Pancreas (tissue), 10 donors: Measurements from ENCODE around the gene FN1. TPM values are rescaled to one million over a fixed set of nuclear protein-coding genes. Genes with fewer than 3 reads are reported as not detected.
A peak's percentile ranks its signal among the peaks of the same experiment; 100 is the strongest.

Experiments used
- ATAC-seq, 4 donors: fragments of 200-7000 bp; cut with Tn5 transposase; one replicate each; pipeline versions ENCODE4 v1.8.0 to v1.9.1; 2020; ENCODE audit warnings: mild to moderate bottlenecking in 4 of 4, moderate library complexity in 4 of 4
- DNase-seq, 6 donors: peaks; one replicate each; pipeline ENCODE4 v3.0.0-alpha.2; 2020
- FAIRE-seq: peaks from 2 replicates; lab custom pipeline; 2012; peaks lifted over from hg19 to GRCh38; lab: Jason Lieb, UNC
- H3K27ac ChIP-seq, 4 donors: fragments of 200-600 bp; sonication (generic); 1 replicate in 3 of 4; 2 replicates in 1 of 4; pipeline versions ENCODE4 v1.5.0 to v1.8.0; 2020
- H3K27me3 ChIP-seq, 4 donors: fragments of 200-600 bp; one replicate each; pipeline ENCODE4 v1.8.0; 2021
- H3K36me3 ChIP-seq, 3 donors: fragments of 200-600 bp; sonication (generic) in 1 of 3; one replicate each; pipeline versions ENCODE4 v1.5.0 to v1.8.0; 2020 to 2021
- H3K4me1 ChIP-seq, 3 donors: fragments of 200-600 bp; one replicate each; pipeline ENCODE4 v1.8.0; 2021
- H3K4me3 ChIP-seq, 4 donors: fragments of 200-600 bp; sonication (generic) in 2 of 4; one replicate each; pipeline versions ENCODE4 v1.5.0 to v1.8.0; 2020 to 2021
- H3K9me3 ChIP-seq, 4 donors: fragments of 200-600 bp; one replicate each; pipeline ENCODE4 v1.8.0; 2021
- WGBS, 2 donors: extraction: QIAGEN DNeasy Blood & Tissue Kit; methylation state at CpG; one replicate each; pipeline ENCODE4 v1.1.7; 2013; 5-methylcytosine and 5-hydroxymethylcytosine counted together
- intact Hi-C, 3 donors: fragments of 100-400 bp; cut with DNase I; formaldehyde crosslinking; loops; one replicate each; pipeline versions ENCODE4 v1.11.1 to v1.14.2; 2022
- polyA plus RNA-seq, 2 donors: library from polyadenylated mRNA; stranded (reverse); fragments of 200-250 nt; gene quantifications; one replicate each; pipeline ENCODE4 v1.2.3, GENCODE V29; 2013
- total RNA-seq, 6 donors: library from RNA; stranded (reverse); fragmentation: NEBNext Ultra II Directional in 4 of 6; extraction: Animal tissue kit (Norgen Biotek cat#: 25700) in 4 of 6; gene quantifications; one replicate each; pipeline versions ENCODE4 v1.2.1 to v1.2.4, GENCODE V29; 2021 to 2023
- TF ChIP-seq, protein P1 (sequence below), 4 donors: fragments of 200-600 bp; sonication (generic) in 3 of 4; IDR thresholded peaks; one replicate each; pipeline versions ENCODE4 v1.5.0 to v1.8.0; 2021; ENCODE audit warnings: antibody characterized with exemption in 4 of 4
- donor health status: healthy with polysubstance abuse.
- donor health status: DM: no; HTN: no; CAD: no; lungs with moderate emphysema.
- donor health status: DM: no; HTN: no; CAD: no.
- donor health status: control.
- donor health status: control.
- donor health status: Bipolar disorder and iron deficiency.
- donor health status: DM: yes; HTN: yes; CAD: no.
- donor health status: DM: no; HTN: no; CAD: no.
- donor health status: DM: no; HTN: no; CAD: no.
- donor health status: DM: yes; HTN: yes; CAD: no.

The FN1 gene
- total and polyA plus RNA-seq, 8 donors: 8.9 to 432 (median 18.6) TPM

DNA sequence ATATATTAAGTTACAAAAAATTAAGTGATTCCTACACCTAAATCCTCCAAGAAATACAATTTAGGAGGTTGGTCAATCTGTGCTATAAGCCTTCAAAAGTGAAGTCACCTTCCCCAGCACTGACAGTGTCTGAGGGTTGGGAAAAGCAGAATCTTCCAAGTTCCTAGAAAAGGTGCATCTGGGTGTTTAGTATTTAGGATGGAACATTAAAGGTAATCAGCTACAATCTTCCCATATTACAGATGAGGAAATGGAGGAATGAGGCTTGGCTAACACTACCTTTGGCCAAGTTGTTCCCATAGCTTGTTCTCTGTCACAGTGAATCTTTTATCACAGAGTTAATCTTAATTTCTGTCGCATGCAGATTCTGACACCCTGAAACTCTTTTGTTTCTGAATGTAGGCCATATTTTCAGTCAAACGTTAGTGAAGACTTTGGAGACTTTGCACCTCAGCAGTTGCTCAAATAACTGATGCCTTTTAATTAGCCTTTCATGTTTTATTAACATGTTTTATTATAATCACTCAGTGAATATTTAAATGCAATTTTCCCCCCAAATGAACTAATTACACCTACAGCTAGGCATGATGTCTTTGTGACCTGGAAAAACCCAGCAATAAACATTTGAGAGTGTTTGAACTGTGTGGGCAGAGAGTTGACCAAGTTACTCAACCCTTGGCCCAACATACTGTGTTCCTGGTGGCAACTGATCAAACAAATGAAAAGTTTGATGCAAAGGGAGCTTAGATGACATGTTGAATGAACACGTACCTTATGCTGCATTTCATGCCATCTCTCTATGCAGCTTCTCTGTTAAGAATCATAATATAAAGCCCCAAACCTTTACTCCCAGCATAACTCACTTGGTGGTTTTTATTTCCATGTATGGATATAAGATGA is 17.6 kb downstream of the FN1 start:
- Histone ChIP-seq H3K9me3 (no peaks in the 10 kb centered on the region), H3K36me3 (no peaks in the 10 kb centered on the region), H3K27me3 (no peaks in the 10 kb centered on the region), H3K4me1 (peaks cover 7 to 44% (median 30%) of the 10 kb centered on the region in 3 donors), H3K4me3 (no peak overlapping the region), H3K27ac (no peak overlapping the region)
- FAIRE-seq: no peak
- TF ChIP-seq, protein P1, sequence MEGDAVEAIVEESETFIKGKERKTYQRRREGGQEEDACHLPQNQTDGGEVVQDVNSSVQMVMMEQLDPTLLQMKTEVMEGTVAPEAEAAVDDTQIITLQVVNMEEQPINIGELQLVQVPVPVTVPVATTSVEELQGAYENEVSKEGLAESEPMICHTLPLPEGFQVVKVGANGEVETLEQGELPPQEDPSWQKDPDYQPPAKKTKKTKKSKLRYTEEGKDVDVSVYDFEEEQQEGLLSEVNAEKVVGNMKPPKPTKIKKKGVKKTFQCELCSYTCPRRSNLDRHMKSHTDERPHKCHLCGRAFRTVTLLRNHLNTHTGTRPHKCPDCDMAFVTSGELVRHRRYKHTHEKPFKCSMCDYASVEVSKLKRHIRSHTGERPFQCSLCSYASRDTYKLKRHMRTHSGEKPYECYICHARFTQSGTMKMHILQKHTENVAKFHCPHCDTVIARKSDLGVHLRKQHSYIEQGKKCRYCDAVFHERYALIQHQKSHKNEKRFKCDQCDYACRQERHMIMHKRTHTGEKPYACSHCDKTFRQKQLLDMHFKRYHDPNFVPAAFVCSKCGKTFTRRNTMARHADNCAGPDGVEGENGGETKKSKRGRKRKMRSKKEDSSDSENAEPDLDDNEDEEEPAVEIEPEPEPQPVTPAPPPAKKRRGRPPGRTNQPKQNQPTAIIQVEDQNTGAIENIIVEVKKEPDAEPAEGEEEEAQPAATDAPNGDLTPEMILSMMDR (IDR thresholded peaks at IDR 0.05): no peak
- peak in 1 of 6 donors; percentile 32 for DNase-seq
- ATAC-seq: peak; percentile 84 to 91 (median 88)
- intact Hi-C loops: no loop called here
- 48 to 50% methylated on average over 3 of the region's 3 CpGs for WGBS, 2 donors

DNA sequence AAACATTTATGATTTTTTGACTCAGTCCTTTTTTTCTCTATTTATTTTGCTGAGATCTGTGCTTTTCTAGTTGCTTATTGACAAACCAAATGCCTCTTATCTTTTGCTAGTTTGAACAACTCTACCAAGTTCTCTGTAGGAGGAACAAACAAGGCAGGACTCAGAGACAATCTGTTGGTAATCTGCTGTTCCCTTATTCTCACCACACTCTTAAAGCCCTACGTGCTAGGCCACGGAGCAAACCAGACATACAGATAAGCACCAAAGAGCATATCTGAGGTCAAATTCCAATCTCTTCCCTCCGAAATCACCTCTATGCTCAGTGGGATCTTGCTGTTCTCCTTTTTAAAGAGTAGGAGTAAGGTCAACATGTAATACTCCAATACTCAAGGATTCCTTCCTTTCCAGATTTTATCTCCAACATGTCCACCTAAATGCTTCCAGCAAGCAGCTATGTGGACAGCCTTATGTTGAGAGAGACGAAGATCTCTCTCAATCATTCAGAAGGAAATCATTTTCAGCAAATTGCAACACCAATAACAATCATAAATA is 18.4 kb downstream of the FN1 start:
- FAIRE-seq: no peak
- no peaks in the 10 kb centered on the region for H3K9me3 ChIP-seq
- ATAC-seq: peak; percentile 59 to 77 (median 64)
- intact Hi-C loops: no loop called here
- no peaks in the 10 kb centered on the region for H3K36me3 ChIP-seq
- H3K4me1 ChIP-seq: peaks cover 7 to 44% (median 30%) of the 10 kb centered on the region in 3 donors
- DNase-seq: no peak
- whole genome bisulfite sequencing, 2 donors: 18 to 19% methylated on average over 4 of the region's 4 CpGs
- H3K4me3 ChIP-seq: no peak overlapping the region
- H3K27ac ChIP-seq: peak overlapping the region in 2 of 4 donors; percentile 35 to 43
- TF ChIP-seq, protein P1 (IDR thresholded peaks at IDR 0.05): no peak
- no peaks in the 10 kb centered on the region for H3K27me3 ChIP-seq

DNA sequence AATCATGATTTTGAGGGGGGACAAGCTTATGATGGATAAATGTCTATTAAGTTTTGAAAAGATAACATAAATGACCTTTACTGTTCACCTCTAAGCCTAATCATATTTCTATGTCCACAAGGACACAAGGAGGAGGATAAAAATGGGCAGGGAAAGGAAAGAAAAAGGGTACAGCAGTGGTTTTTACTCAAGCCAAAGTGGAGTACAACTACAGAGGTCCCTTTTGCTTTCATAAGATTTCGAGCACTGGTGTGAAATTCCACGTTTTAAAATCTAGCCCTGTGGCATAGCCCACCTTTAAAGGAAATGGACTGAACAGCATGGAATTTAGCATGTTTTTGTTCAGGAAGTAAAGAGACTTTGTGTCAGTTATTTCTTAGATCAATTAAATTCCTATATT is 19.2 kb downstream of the FN1 start:
- H3K27ac ChIP-seq: no peak overlapping the region
- FAIRE-seq (no peak), ATAC-seq (no peak), DNase-seq (no peak)
- intact Hi-C loops: no loop called here
- no peaks in the 10 kb centered on the region for H3K9me3 ChIP-seq
- H3K4me3 ChIP-seq: no peak overlapping the region
- no peaks in the 10 kb centered on the region for H3K27me3 ChIP-seq
- no peaks in the 10 kb centered on the region for H3K36me3 ChIP-seq
- TF ChIP-seq, protein P1 (IDR thresholded peaks at IDR 0.05): no peak
- peaks cover 7 to 44% (median 30%) of the 10 kb centered on the region in 3 donors for H3K4me1 ChIP-seq
- 82 to 90% methylated on average over 2 of the region's 2 CpGs for whole genome bisulfite sequencing, 2 donors

DNA sequence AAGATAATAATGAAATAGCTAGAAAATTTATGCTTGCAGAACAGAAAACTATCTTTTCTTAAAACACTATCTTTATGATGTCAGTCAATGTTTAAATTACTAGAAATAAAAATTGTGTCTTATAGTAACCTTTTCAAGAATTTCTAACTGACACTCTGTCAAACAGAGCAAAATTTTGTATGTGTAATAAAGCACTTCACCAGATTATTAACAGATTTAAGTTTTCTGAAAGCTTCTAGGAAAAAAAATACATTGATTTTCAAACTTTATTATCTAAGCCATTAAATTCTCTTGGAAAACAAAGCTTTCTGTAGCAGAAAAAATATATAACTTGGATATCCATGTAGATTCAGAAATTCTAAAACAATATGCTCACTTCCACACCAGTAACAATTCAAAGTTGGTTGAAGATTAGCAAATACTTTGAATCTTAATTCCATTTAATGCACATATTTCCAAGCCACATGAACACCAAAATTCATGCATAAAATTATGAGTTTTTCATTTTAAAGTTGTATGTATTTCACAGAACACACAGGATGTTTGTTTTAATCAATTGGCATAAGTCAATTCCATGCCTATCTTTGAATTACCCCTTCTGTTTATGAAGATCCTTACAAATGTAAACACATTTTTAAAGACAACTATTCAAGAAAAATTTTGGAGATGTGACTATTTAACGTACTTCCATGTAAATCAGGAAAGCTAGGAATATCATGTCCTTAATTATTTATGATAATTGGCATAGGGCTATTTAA is 19.9 kb downstream of the FN1 start:
- Histone ChIP-seq H3K4me3 (no peak overlapping the region), H3K36me3 (no peaks in the 10 kb centered on the region), H3K27me3 (no peaks in the 10 kb centered on the region), H3K27ac (no peak overlapping the region), H3K9me3 (no peaks in the 10 kb centered on the region), H3K4me1 (peaks cover 7 to 44% (median 30%) of the 10 kb centered on the region in 3 donors)
- DNase-seq (no peak), FAIRE-seq (peak; percentile 43), ATAC-seq (no peak)
- TF ChIP-seq, protein P1 (IDR thresholded peaks at IDR 0.05): no peak
- intact Hi-C loops: no loop called here
- 87 to 91% methylated on average over 1 of the region's 1 CpG for WGBS, 2 donors
